Hippocampal formation (tissue), 2 donors: ENCODE results near the gene IL4I1.
A peak's percentile ranks its signal among the peaks of the same experiment; 100 is the strongest.
"Not testable (repeated sequence)": the region's sequence is repeated elsewhere in the genome, so short reads cannot be mapped to it uniquely, and the experiment has no call there.

Source experiments
- DNase-seq, 2 donors: peaks; one replicate each; lab custom pipeline; 2025; lab: John Stamatoyannopoulos, UW

IL4I1 gene, protein sequence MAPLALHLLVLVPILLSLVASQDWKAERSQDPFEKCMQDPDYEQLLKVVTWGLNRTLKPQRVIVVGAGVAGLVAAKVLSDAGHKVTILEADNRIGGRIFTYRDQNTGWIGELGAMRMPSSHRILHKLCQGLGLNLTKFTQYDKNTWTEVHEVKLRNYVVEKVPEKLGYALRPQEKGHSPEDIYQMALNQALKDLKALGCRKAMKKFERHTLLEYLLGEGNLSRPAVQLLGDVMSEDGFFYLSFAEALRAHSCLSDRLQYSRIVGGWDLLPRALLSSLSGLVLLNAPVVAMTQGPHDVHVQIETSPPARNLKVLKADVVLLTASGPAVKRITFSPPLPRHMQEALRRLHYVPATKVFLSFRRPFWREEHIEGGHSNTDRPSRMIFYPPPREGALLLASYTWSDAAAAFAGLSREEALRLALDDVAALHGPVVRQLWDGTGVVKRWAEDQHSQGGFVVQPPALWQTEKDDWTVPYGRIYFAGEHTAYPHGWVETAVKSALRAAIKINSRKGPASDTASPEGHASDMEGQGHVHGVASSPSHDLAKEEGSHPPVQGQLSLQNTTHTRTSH

DNA sequence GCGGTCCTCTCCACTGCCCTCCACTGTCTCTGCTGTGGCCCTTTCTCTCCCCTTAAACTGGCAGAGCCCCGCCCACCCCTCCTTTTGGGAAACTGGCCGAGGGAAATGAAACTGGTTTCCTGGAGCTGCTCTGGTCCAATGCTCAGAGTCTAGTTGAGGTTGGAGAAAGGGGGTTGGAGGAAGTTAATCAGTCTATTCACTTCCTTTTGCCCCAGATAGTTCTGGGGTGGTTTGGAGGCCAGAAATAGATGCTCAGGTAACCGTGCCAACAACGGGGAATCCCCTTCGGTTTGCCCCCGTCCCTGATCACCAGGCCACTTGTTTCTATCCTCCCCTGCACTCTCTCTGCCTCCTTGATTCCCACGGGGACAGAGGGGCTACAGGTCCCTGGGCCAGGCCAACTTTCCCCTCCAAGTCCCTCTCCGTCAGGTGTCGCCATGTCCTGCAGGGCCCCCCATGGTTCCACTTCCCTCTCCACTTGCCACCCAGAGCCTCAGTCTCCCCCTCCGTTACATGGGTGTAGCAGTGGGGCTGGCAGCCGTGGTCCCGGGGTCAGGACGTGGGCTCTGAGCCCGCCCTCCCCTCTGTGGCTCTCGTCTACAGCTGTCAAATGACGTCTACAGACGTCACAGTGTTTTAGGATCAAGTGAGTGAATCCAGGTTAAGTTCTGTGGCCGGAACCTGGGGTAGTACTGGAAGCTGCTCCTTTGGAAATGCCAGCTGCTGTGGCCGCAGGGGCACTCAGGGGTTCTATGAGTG is at the start of gene IL4I1:
TSS of gene IL4I1 (minus strand) at position 25 of the 759 bp plus-strand sequence. CDS start 727 bp downstream, outside the sequence.
- no peak for DNase-seq

GRCh38 chr19:49946415-49946814 is 49.7 kb upstream of the IL4I1 start:
- DNase-seq = no peak

DNA sequence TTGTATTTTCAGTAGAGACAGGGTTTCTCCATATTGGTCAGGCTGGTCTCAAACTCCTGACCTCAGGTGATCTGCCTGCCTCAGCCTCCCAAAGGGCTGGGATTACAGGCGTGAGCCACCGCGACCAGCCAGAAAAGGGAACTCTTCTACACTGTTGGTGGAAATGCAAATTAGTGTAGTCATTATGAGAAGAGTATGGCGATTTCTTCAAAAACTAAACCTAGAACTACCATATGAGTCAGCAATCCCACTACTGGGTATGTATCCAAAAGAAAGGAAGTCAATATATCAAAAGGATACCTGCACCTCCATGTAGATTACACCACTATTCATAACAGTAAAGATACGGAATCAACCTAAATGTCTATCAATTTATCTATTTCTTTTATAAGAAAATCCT is 47.9 kb upstream of the IL4I1 start:
- DNase-seq = not testable (repeated sequence)

GRCh38 chr19:49940482-49940791 is 43.8 kb upstream of the IL4I1 start:
- DNase-seq = no peak

- DNase-seq = no peak
Measured at GRCh38 chr19:49939721-49940481, 43.2 kb upstream of the IL4I1 start.

DNA sequence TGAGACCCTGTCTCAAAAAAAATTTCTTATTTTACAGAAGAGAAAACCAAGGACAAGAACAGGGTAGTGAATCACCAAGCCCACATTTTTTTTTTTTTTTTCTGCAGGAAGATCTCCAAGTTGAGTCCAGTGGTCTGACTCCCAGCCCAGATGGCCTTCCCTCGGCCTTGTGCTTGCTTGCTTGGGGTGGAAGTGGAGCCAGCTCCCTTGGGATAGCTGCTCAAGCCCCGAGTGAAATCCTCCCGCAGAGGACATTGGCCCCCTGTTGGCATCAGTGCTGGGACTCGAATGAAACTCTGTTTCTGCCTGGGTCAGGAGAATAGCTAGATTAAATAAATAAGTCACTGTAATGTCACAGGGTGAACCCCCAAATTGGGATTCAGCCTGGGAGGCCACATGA is 42.0 kb upstream of the IL4I1 start:
- no peak for DNase-seq

DNA sequence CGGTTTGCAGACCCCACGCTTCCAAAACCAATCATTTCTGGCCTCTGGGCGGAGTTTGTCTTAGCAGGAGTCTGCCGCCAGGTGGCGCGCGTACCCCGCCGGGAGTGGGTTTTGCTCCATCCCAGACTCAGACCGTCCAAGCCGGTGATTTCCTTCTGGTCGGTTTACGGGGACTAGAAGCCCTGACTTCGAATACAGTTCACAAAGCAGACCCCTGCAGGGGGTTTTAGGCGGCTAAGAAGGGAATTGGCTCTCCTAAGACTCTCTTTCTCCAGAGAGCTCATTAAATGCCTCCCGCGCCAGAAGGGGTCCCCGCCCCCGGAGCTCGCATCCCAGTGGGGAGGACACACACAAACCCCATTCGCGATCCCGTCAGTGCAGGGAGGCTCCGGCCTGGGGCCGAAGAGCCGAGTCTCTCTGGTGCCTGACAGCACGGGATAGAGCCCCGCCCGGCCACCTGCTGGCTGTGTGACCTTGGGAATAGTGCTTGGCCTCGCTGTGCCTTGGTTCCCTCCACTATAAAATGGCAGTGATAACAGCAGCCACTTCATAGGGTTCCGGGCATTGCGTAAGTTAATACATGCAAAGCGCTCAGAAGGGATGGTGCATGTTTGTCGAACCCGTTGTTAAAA is 41.2 kb upstream of the IL4I1 start:
- peak; percentile 41 to 53 for DNase-seq

DNA sequence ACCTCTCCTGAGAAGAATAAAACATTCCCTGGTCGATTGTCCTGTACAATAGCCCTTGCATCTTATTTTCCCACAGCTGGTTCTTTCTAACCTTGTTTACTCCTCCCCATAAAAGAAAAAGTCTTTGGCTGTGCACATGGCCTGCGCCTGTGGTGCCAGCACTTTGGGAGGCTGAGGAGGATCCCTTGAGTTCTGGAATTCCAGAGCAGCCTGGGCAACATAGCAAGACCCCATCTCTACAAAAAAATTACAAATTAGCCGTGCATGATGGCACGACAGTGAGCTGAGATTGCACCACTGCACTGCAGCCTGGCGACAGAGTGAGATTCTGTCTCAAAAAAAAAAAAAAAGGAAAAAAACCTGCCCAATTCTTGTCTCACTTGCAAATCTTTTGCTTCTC is 39.9 kb upstream of the IL4I1 start:
- DNase-seq = no peak

DNA sequence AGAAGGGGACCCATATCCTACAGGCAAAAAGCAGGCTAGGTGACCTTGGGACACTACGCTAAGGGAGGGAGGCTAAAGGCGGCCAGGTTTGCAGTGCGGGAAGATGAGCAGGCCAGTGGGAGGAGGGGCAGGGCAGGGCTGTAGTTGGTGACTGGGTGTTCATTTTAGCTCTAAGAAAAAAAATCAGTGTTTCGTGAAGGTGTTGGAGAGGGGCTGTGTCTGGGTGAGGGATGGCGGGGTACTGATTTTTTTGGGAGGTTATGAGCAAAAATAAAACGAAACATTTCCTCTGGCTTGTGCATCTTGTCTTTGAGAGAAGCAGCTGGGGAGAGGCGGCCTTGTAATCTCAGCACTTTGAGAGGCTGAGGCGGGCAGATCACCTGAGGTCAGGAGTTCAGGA is 37.0 kb upstream of the IL4I1 start:
- DNase-seq = no peak

- DNase-seq = no peak
Measured at GRCh38 chr19:49932731-49933131, 36.0 kb upstream of the IL4I1 start.

DNA sequence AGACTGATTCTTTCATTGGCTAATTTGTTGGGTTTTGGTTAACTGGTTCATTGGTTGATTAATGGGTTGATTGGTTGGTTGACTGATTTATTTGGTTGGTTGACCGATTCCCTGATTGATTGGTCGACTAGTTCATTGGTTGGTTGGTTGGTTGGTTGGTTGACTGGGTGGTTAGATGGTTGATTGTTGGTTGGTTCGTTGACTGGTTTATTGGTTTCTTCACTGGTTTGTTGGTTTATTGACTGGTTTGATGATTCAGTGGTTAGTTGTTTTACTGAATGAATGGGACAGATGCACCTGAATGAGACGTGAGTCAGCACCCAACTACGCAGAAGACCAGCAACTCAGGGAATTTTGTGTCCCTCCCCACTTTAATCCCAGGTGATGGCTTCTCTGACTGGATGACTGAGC is 35.4 kb upstream of the IL4I1 start:
- no peak for DNase-seq

GRCh38 chr19:49931293-49932040 is 34.8 kb upstream of the IL4I1 start:
- no peak for DNase-seq

DNA sequence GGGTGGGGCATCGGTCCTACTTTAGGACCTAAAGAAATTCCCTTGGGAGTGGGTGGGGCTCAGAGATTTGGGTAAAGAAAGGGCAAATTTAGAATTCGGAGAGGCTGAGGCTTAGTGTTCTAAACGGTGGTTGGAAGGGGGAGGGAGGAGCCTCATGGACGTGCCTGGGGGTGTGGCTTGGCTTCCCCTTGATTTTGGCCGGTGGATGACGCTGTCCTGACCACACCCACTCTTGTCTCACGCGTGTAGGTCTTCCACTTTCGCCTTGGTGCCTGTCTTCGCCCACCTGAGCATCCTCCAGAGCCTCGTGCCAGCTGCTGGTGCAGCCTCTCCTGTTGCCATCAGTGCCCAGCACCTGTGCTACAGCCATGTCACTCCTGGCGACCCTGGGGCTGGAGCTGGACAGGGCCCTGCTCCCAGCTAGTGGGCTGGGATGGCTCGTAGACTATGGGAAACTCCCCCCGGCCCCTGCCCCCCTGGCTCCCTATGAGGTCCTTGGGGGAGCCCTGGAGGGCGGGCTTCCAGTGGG is 33.9 kb upstream of the IL4I1 start:
- DNase-seq = no peak

GRCh38 chr19:49929611-49930482 is 33.2 kb upstream of the IL4I1 start:
- peak; percentile 90 to 97 for DNase-seq

- peak; percentile 83 for DNase-seq
Measured at GRCh38 chr19:49929121-49929610, 32.5 kb upstream of the IL4I1 start, which contains the start of the genes ATF5 and NUP62. ATF5 (plus strand) TSS chr19:49929205; CDS start chr19:49930851, 1,646 bp downstream. NUP62 (minus strand) TSS chr19:49929504; CDS start chr19:49909807, 19,697 bp downstream.

DNA sequence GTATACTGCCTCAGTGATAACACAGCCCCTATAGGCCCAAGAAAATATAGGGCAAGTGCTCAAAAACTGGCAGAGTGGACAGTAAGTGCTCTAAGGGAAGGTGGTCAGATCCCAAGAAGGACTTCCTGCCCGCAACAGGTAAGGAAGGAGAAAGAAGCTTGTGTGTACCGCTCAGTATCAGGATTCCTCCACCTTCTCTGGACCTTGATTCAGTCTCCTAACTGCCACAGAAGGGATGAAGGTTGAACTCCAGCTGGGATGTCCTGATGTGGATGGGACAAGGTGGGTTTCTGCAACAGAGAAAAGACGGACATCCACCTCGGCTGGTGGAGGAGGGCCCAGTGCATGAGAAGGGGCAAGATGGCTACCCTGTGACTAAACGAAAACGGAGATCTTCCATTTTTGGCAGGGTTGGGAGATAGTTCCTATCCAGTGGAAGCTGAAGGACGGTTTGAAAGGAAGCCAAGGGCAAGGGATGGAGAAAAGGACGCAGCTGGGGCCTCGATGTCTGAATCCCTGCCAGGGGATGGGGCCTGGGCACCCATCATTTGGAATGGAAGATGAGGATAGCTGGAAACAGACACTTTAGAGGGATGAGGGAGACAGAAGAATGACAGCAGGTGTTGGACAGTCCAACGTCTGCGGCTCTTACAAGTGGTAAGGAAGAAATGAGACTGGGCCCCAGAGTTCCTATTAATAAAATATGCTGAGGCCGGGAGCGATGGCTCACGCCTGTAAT is 31.0 kb upstream of the IL4I1 start:
- DNase-seq = no peak

- no peak for DNase-seq
Measured at GRCh38 chr19:49926515-49926914, 29.8 kb upstream of the IL4I1 start.

DNA sequence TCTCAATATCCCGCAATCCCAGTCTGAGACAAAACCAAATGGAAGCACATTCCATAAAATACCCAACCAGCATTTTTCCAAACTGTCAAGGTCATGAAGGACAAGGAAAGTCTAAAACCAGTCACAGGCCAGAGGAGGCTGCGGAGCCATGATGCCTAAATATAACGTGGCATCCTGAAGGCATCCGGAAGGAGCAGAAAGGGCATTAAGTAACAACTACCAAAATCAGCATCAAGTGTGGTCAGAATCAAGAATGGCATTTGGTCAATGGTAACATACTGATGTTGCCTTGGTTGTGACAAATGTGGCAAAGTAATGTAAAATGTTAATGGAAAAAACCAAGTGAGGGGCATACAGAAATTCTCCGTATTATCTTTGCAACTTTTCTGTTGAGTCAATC is 28.8 kb upstream of the IL4I1 start:
- no peak for DNase-seq

DNA sequence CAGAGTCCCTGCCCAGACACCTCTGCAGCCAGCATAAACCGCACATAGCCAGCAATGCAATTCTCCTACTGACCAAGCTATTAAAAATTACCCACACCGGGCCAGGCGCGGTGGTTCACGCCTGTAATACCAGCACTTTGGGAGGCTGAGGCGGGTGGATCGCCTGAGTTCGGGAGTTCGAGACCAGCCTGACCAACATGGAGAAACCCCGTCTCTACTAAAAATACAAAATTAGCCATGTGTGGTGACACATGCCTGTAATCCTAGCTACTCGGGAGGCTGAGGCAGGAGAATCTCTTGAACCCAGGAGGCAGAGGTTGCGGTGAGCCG is 28.2 kb upstream of the IL4I1 start:
- not testable (repeated sequence) for DNase-seq
